Activated CD8-positive, alpha-beta memory T cell treated with anti-CD3 and anti-CD28 coated beads, Interleukin-2, amount 10 ng/mL, durations not matched to agents 7 days and 5 days (primary cell): ENCODE data around the gene ASIC4. TPM values are rescaled to one million over a fixed set of nuclear protein-coding genes. Genes with fewer than 3 reads are reported as not detected.

ENCODE experiments used
- ATAC-seq: fragments of 150-1000 bp; cut with Tn5 transposase; one replicate; pipeline ENCODE4 v1.10.0; 2021; ENCODE audit warnings: moderate library complexity
- CTCF ChIA-PET: fragments of 350-600 bp; sonication (Branson Sonifier 250); formaldehyde crosslinking; loops from one replicate; lab custom pipeline; 2021; ENCODE audit warnings: antibody characterized with exemption; lab: Charles Lee
- DNase-seq: peaks from one replicate; pipeline ENCODE4 v3.0.0-alpha.2; 2020
- H3K27ac Mint-ChIP-seq: one replicate; pipeline ENCODE4 v1.8.0; 2021; ENCODE audit warnings: mild to moderate bottlenecking, mixed read lengths
- H3K27me3 Mint-ChIP-seq: one replicate; pipeline ENCODE4 v1.8.0; 2021; ENCODE audit warnings: mixed read lengths
- H3K36me3 Mint-ChIP-seq: one replicate; pipeline ENCODE4 v1.8.0; 2021; ENCODE audit warnings: mild to moderate bottlenecking, mixed read lengths
- H3K4me1 Mint-ChIP-seq: one replicate; pipeline ENCODE4 v1.8.0; 2021; ENCODE audit warnings: mixed read lengths
- H3K4me3 Mint-ChIP-seq: one replicate; pipeline ENCODE4 v1.8.0; 2021; ENCODE audit warnings: mild to moderate bottlenecking, moderate library complexity, mixed read lengths
- H3K9me3 Mint-ChIP-seq: one replicate; pipeline ENCODE4 v1.8.0; 2022; ENCODE audit warnings: low read depth, mixed read lengths
- total RNA-seq, 2 experiments: library from RNA; stranded (reverse); gene quantifications; one replicate each; pipeline ENCODE4 v1.2.3, GENCODE V29; 2021

Gene ASIC4
- total RNA-seq, 2 experiments from 2014 or later, result 0.09 TPM; not detected in 1

- ATAC-seq, result no peak
- CTCF ChIA-PET, result interaction anchor here (0.8 kb wide), 1 partner anchor 9 kb away, joined by 3 read pairs; no protein-coding TSS in a partner anchor
Observed at GRCh38 chr2:219569041-219569440, 54.8 kb downstream of the ASIC4 start.

GRCh38 chr2:219569635-219570034, 55.4 kb downstream of the ASIC4 start:
- Mint-ChIP-seq H3K4me3 (no peak overlapping the region), H3K4me1 (no peaks in the 10 kb centered on the region), H3K9me3 (no peaks in the 10 kb centered on the region), H3K36me3 (no peaks in the 10 kb centered on the region), H3K27ac (no peak overlapping the region), H3K27me3 (peaks cover 33% of the 10 kb centered on the region)
- no peak for DNase-seq
- no peak for ATAC-seq
- CTCF ChIA-PET, result no interaction called here

More at GRCh38 chr2:219569041-219569440, 54.8 kb downstream of the ASIC4 start:
- no peaks in the 10 kb centered on the region for H3K9me3 Mint-ChIP-seq
- no peak for DNase-seq
- no peaks in the 10 kb centered on the region for H3K4me1 Mint-ChIP-seq
- no peak overlapping the region for H3K4me3 Mint-ChIP-seq
- no peak overlapping the region for H3K27ac Mint-ChIP-seq
- H3K36me3 Mint-ChIP-seq, result no peaks in the 10 kb centered on the region
- H3K27me3 Mint-ChIP-seq, result peaks cover 35% of the 10 kb centered on the region

- Mint-ChIP-seq H3K36me3 (no peaks in the 10 kb centered on the region), H3K27me3 (peaks cover 33% of the 10 kb centered on the region), H3K4me1 (no peaks in the 10 kb centered on the region), H3K27ac (no peak overlapping the region), H3K4me3 (no peak overlapping the region), H3K9me3 (no peaks in the 10 kb centered on the region)
- peak; percentile 32 for ATAC-seq
- no peak for DNase-seq
- CTCF ChIA-PET, result interaction anchor here (0.9 to 1.7 kb wide), 2 partner anchors 10 to 111 kb away, joined by 3 to 6 read pairs; no protein-coding TSS in a partner anchor
Observed at GRCh38 chr2:219570194-219570923, 56.1 kb downstream of the ASIC4 start.

GRCh38 chr2:219570924-219571310, 56.6 kb downstream of the ASIC4 start:
- Mint-ChIP-seq H3K9me3 (no peaks in the 10 kb centered on the region), H3K27me3 (peaks cover 33% of the 10 kb centered on the region), H3K4me3 (no peak overlapping the region), H3K27ac (no peak overlapping the region), H3K36me3 (no peaks in the 10 kb centered on the region), H3K4me1 (no peaks in the 10 kb centered on the region)
- CTCF ChIA-PET, result interaction anchor here (0.9 to 1.7 kb wide), 2 partner anchors 11 to 112 kb away, joined by 3 to 6 read pairs; no protein-coding TSS in a partner anchor
- DNase-seq (no peak), ATAC-seq (no peak)

- H3K4me1 Mint-ChIP-seq, result no peaks in the 10 kb centered on the region
- CTCF ChIA-PET, result interaction anchor here (0.9 to 1.7 kb wide), 2 partner anchors 12 to 112 kb away, joined by 3 to 6 read pairs; no protein-coding TSS in a partner anchor
- no peak within 1 kb of the TSS for H3K4me3 Mint-ChIP-seq
- DNase-seq (no peak), ATAC-seq (no peak)
- peaks cover 33% of the 10 kb centered on the region for H3K27me3 Mint-ChIP-seq
- H3K27ac Mint-ChIP-seq, result no peak within 1 kb of the TSS
- H3K36me3 Mint-ChIP-seq, result no peaks in the 10 kb centered on the region
- H3K9me3 Mint-ChIP-seq, result no peaks in the 10 kb centered on the region
Observed at GRCh38 chr2:219571311-219572236, 57.3 kb downstream of the ASIC4 start, which contains the start of gene OBSL1. Gene OBSL1, minus strand, starts transcription at chr2:219571539. Its CDS starts 307 bp downstream, at chr2:219571232.

GRCh38 chr2:219572237-219573001, 58.1 kb downstream of the ASIC4 start, which contains the start of gene INHA:
Gene INHA, plus strand, starts transcription at chr2:219572310. Its CDS starts 65 bp downstream, at chr2:219572375.
- no peak within 1 kb of the TSS for H3K4me3 Mint-ChIP-seq

GRCh38 chr2:219573166-219573565, 58.9 kb downstream of the ASIC4 start:
- no peak for DNase-seq
- Mint-ChIP-seq H3K4me3 (no peak overlapping the region), H3K27me3 (peaks cover 40% of the 10 kb centered on the region), H3K36me3 (no peaks in the 10 kb centered on the region), H3K4me1 (no peaks in the 10 kb centered on the region), H3K9me3 (no peaks in the 10 kb centered on the region), H3K27ac (no peak overlapping the region)
- CTCF ChIA-PET, result no interaction called here
- ATAC-seq, result no peak

More at GRCh38 chr2:219572237-219573001, 58.1 kb downstream of the ASIC4 start, which contains the start of gene INHA:
- CTCF ChIA-PET, result interaction anchor here (1.7 kb wide), 1 partner anchor 12 kb away, joined by 6 read pairs; no protein-coding TSS in a partner anchor
- peaks cover 36% of the 10 kb centered on the region for H3K27me3 Mint-ChIP-seq
- no peak within 1 kb of the TSS for H3K27ac Mint-ChIP-seq
- no peaks in the 10 kb centered on the region for H3K4me1 Mint-ChIP-seq
- no peaks in the 10 kb centered on the region for H3K9me3 Mint-ChIP-seq
- H3K36me3 Mint-ChIP-seq, result no peaks in the 10 kb centered on the region
- DNase-seq (no peak), ATAC-seq (no peak)

- ATAC-seq (no peak), DNase-seq (no peak)
- no peaks in the 10 kb centered on the region for H3K9me3 Mint-ChIP-seq
- H3K36me3 Mint-ChIP-seq, result no peaks in the 10 kb centered on the region
- H3K27ac Mint-ChIP-seq, result no peak overlapping the region
- H3K4me1 Mint-ChIP-seq, result no peaks in the 10 kb centered on the region
- CTCF ChIA-PET, result interaction anchor here (1.4 kb wide), 1 partner anchor 33 kb away, joined by 3 read pairs; no protein-coding TSS in a partner anchor
- H3K27me3 Mint-ChIP-seq, result peaks cover 34% of the 10 kb centered on the region
- H3K4me3 Mint-ChIP-seq, result no peak overlapping the region
Observed at GRCh38 chr2:219574484-219575311, 60.4 kb downstream of the ASIC4 start.

- no peak overlapping the region for H3K4me3 Mint-ChIP-seq
- CTCF ChIA-PET, result interaction anchor here (1.4 kb wide), 1 partner anchor 35 kb away, joined by 3 read pairs; no protein-coding TSS in a partner anchor
Observed at GRCh38 chr2:219575566-219576504, 61.6 kb downstream of the ASIC4 start.

GRCh38 chr2:219576505-219577388, 62.5 kb downstream of the ASIC4 start:
- ATAC-seq (no peak), DNase-seq (no peak)
- H3K27ac Mint-ChIP-seq, result no peak overlapping the region
- H3K4me1 Mint-ChIP-seq, result no peaks in the 10 kb centered on the region
- peaks cover 27% of the 10 kb centered on the region for H3K27me3 Mint-ChIP-seq
- H3K36me3 Mint-ChIP-seq, result no peaks in the 10 kb centered on the region
- no peak overlapping the region for H3K4me3 Mint-ChIP-seq
- CTCF ChIA-PET, result interaction anchor here (1.4 kb wide), 1 partner anchor 35 kb away, joined by 3 read pairs; no protein-coding TSS in a partner anchor
- H3K9me3 Mint-ChIP-seq, result no peaks in the 10 kb centered on the region

More at GRCh38 chr2:219575566-219576504, 61.6 kb downstream of the ASIC4 start:
- Mint-ChIP-seq H3K27ac (no peak overlapping the region), H3K4me1 (no peaks in the 10 kb centered on the region), H3K36me3 (no peaks in the 10 kb centered on the region), H3K9me3 (no peaks in the 10 kb centered on the region), H3K27me3 (peaks cover 28% of the 10 kb centered on the region)
- ATAC-seq, result no peak
- no peak for DNase-seq
